ENCODE data around the gene ZNF688. TPM values are rescaled to one million over a fixed set of nuclear protein-coding genes. Genes with fewer than 3 reads are reported as not detected.
"Not testable (repeated sequence)": the region's sequence is repeated elsewhere in the genome, so short reads cannot be mapped to it uniquely, and the experiment has no call there.

ZNF688 gene
- total RNA-seq, 1 donor from 2014 or later: 10.0 TPM

DNA sequence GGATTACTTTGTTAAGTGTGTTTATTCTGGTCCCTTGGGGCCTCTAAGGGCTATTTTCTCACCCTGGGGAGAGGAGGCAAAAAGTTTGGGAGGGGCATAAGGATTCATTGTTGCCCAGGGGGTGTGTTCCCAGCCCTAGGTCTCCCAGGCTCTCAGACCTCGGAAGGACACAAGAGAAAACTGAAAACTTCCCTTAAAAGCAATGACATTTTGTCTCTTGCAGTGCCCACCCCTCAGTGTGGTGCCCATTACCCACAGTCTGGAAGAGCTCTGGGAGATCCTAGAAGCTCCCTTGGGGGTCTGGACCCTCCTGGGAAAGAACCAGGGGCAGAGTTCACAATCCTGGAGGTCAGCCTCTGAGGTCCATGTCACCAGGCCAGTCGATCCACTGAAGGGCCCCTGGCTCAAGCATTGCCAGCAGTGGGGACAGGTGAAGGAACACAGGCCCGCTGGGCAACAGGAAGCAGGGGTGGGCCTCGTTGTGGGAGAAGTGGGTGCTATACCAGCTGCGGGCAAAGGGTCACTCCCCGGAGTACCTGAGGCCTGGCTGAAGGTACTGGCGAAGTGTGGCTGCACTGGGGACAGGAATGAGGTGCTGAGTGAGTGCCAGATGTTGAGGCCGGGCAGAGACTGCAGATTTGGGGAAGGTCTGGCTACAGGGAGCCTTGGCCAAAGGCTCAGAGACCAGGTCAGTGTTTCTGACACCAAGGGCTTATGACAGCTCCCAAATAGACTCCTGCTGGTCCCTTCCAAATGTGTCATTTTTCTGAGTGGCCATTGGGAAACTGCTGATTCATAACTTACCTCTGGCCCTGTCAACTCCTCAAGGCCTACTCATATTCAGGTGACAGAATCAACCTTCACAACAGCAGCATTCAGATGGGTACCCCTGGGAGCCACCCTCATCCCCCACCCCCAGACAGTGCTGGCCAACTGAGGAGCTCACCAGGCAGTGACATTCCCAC lies 32.2 kb downstream of the ZNF688 start:
- intact Hi-C loops (cut with micrococcal nuclease): no loop called here
- peak; percentile 75 for DNase-seq
- ATAC-seq: peak; percentile 78

DNA sequence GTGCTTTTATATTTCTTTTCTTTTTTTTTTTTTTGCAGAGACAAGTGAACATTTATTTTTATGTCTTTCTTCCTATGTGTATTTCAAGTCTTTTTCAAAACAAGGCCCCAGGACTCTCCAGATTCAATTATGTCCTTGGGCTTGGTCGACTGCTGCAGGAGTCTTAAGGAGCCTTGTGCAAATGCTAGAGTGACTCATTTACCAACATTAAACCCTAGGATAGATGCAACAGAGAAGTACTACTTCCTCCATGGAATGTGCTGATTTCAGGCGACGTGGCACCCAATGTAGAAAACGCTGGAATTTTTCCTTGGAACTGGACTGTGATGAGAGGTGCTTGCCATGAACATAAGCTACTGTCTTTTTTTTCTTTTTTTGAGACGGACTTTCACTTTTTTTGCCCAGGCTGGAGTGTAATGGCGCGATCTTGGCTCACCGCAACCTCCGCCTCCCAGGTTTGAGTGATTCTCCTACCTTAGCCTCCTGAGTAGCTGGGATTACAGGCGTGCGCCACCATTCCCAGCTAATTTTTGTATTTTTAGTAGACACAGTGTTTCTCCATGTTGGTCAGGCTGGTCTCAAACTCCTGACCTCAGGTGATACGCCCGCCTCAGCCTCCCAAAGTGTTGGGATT lies 35.0 kb downstream of the ZNF688 start:
- intact Hi-C loops (cut with micrococcal nuclease); DNase-seq; ATAC-seq: not testable (repeated sequence)

DNA sequence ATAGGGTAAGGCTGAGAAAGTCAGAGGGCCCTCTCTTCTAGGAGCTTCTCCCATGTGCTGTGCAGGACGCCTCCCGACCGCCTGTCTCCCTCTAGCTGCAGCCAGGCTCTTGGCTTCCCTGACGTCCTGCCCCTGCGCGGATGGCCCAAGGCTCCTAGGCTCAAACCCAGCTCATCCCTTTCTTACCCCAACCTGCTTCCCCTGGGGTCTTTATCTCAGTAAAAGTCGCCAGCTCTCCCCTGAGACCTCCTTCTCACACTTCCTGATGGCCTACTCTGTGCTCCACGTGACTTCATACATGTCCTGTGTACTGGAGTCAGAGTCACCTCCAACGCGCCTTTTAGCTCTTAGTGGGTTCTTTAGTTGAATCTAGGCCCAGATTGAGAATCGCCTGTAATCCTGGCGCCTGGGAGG lies 35.7 kb downstream of the ZNF688 start:
- intact Hi-C loops (cut with micrococcal nuclease): no loop called here
- ATAC-seq: peak; percentile 57
- peak; percentile 77 for DNase-seq

DNA sequence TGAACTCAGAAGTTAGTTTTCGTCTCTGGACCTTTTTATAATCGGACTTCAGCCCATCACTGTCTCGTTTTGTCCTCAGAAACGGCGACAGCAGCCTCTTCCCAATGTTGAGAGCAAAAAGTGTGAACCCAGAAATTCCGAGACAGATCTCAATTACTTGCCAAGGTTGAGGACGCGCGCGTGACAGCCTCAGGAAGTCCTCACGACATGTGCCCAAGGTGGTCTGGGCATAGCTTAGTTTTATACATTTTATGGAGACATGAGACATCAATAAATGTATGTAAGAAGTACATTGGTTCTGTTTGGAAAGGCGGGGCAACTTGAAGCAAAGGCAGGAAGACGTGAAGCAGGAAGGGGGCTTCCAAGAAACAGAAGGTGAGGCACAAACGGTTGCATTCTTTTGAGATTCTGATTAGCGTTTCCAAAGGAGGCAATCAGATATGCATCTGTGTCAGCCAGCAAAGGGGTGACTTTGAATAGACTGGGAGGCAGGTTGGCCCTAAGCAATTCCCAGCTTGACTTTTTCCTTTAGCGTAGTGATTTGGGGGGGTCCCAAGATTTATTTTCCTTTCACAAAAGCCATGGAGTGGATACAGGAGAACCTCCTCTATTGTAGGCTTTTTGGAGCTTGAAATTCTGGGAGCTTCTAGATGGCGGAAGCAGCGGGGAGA lies 36.3 kb downstream of the ZNF688 start:
- DNase-seq: no peak
- ATAC-seq: peak; percentile 0
- intact Hi-C loops (cut with micrococcal nuclease): no loop called here

DNA sequence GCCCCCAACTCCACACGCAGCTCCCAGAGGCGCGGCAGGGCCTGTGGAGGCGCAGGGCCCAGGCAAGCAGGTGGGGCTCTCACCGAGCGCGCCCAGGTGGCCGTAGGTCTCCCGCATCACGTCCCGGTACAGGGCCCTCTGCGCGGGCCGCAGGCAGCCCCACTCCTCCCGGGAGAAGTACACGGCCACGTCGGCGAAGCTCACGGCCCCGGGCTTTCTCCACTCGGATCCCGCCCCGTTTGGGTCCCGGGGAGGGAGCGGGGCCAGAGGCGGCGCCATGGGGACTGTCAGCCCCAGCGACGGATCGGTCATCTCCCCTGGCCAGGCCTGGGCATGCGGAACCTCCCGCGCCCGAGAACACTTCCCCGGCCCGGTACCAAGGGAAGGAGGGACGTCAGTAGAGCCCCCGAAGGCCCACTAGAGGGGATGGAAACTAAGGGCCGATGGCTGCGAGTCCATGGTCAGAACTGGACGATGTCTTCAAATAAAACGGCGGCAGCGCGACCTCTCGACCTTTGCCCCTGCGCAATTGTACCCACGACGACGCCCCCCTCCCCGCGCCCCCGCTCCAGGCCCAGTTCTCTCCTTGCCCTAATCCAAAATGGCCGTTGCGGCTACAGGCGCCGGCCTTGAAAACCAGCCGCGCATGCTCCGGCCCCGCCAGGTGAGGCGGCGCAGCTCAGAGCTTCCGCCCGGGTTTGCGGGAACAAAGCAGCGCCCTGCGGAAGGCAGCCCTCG lies 37.0 kb downstream of the ZNF688 start, which contains the start of gene ZNF747:
Gene ZNF747 (minus strand): TSS at position 491 of the 738 bp plus-strand sequence. CDS start 179 bp downstream, at position 312.
- ATAC-seq: peak; percentile 88
- intact Hi-C loops (cut with micrococcal nuclease): no loop called here
- peak; percentile 96 for DNase-seq

DNA sequence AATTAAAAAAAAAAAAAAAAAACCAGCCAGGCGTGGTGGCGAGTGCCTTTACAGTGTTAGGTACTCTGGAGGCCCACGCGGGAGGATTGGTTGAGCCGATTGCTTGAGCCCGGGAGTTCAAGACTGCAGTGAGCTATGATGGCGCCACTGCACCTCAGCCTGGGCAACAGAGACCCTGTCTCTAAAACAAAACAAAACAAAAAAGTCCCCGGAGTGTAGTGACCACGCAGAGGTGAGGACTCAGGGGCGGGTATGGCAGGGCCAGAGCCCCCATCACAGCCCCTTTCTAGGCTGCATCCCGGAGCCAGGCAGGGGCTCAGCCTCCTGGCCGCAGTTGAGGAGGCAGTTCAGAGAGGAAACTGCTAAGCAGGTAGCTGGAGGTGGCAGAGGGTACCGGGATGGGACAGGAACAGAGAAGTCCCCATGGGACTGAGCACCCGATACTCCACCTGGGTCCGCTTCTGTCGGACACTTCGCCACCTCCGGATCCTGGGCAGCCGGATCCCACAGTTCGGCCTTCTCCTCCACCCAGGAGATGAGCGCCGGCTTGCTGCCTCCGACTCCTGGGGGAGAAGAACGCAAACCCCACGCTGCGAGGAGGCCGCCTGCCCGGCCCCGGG lies 37.7 kb downstream of the ZNF688 start:
- peak; percentile 2 for ATAC-seq
- DNase-seq: no peak
- intact Hi-C loops (cut with micrococcal nuclease): no loop called here

DNA sequence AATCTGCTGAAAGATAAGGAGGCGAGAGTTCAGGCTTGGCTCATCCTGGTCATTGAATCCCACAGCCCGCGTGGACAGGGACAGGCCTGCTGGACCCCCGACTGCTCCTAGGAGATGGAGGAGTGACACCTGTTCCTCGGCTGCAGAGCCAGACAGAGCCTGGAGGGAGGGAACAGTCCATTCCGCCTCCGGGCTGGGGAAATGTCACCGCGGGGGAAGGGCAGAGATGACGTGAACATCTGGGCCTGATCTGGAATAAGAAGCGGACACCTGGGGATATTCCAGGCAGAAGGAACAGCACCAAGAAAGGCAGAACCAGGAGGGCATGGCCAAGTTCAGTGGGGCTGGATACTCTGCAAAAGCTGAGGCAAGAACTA lies 38.4 kb downstream of the ZNF688 start:
- no peak for ATAC-seq
- DNase-seq: no peak
- intact Hi-C loops (cut with micrococcal nuclease): no loop called here

DNA sequence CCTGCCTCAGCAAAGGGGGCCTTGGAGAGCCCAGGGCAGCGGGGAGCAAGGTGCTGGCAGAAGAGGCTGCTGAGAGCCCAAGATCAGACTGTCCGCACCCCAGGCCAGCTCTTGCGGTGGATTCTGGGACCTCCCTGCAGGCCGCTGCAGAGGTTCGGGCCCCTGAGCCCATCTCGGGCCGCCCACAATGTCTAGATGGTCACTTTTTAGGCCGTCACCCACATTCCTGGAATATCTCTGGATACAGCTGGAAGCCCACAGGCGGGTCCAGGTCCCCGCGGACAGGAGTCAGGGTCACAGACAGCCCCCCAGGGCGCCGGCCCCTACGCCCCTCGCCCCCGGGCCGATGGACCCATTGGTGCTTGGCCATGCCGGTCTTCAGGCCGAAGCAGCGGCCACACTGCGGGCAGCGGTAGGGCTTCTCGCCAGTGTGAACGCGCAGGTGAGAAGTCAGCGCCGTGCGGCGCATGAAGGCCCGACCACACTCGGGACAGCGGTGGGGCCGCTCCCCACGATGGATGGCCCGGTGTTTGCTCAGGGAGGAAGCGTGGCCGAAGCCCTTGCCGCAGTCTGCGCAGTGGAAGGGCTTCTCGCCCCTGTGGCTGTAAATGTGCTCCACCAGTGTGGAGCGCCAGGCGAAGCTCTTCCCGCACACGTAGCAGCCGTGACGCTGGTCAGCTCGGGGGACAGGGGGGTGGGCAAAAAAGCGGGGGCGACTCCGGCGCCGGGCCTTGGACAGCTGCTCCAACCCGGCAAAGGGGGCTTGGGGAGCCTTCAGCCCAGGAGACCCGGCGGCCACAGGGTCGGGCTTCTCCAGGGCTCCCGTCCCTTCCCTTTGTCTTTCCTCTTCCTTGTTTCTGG lies 39.0 kb downstream of the ZNF688 start:
- intact Hi-C loops (cut with micrococcal nuclease): no loop called here
- ATAC-seq (no peak), DNase-seq (no peak)

DNA sequence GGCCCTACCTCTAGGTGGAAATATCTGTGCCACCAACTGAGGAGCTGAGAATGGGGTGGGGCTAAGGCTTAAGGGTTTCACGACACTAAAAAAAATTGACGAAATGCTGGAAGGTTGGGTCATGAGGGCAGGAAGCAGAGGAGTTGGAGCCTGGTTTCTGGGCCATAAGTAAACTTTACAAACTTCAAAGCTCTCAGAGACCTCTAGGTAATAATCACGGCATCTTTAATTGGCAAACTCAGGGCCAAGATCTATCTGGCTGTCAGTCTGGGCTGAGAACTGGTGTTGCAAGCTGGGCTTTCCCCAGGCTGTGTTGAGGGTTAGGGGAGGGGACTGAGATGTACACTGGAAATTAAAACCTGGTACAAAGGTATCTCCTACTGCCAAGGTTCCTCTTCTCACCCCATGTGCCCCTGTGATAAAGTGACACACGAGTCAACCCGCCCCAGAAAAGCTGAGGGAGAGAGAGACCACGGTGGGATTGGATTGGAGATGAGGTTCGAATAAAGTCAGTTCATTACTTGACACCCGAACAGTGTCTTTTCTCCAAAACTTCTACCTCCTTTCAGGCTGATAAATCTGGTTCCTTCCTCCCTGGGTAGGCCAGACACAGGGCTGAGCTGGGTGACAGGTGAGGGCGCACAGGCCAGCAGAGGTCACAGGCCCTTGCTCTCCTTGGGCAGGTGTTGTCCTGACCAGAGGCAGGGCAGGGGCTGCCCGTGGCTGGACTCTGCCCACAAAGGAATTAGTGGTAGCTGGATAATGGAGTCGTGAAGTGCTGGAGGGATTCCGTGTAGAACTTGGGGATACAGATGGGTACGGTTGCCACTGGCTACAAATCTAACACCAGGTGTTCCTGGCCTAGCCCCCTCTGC lies 41.1 kb downstream of the ZNF688 start:
- intact Hi-C loops (cut with micrococcal nuclease): no loop called here
- ATAC-seq: no peak
- DNase-seq: no peak

DNA sequence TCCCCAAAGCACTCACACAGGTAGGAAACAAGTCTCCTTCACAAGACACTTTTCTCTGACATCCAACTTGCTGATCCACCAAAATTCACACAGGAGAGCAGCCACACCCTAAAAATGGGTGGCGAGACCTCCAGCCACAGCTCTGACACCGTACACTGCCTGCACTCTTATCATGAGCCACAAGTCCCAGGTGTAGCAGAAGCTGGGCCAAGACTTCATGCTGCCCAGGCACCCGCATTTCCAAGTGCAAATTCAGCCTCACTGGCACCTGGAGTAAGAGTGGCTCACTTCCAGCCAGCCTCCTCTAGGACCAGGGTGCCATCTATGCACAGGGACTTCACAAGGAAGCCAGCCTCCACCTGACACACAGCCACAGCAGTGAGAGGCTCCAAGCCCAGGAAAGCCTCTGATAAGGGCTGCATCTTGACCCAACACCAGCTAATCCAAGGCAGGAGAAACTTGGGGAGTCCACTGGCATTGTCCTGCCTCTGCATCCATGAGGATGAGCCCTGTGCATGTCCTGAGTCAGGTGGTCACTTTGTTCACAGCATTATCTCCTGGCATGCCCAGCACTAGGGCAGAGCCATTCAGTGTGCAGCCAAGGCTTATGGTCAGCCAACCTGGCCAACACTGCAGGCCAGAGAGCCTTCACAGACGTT lies 42.6 kb downstream of the ZNF688 start:
- intact Hi-C loops (cut with micrococcal nuclease): no loop called here

DNA sequence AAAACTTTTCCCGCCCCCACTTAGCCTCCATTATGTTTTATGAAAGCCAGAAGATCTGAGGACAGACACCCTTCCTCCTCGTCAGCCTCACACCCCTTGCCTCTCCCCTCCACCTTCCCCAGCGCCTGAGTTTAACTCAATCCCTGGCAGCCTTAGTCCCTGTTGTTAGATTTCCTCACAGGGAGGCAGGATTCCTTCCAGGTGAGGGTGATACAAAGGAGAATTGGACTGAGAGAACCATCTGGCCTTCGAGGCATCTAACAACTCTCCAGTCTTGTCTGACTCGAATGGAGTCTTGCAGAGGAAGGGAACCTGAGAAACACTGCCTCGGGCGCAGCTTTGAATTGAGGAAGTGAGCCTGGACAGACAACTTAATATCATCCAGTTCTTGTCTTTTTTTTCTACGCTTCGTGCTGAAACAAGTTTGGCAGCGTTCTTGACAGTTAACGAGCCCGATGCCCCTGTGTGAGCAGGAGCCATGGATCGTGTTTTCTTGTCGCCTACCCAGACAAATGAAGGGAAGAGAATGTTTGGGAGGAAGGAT lies 43.8 kb downstream of the ZNF688 start:
- no peak for DNase-seq
- intact Hi-C loops (cut with micrococcal nuclease): no loop called here
- ATAC-seq: no peak

More for the DNA sequence above, 42.6 kb downstream of the ZNF688 start:
- no peak for DNase-seq
- no peak for ATAC-seq

DNA sequence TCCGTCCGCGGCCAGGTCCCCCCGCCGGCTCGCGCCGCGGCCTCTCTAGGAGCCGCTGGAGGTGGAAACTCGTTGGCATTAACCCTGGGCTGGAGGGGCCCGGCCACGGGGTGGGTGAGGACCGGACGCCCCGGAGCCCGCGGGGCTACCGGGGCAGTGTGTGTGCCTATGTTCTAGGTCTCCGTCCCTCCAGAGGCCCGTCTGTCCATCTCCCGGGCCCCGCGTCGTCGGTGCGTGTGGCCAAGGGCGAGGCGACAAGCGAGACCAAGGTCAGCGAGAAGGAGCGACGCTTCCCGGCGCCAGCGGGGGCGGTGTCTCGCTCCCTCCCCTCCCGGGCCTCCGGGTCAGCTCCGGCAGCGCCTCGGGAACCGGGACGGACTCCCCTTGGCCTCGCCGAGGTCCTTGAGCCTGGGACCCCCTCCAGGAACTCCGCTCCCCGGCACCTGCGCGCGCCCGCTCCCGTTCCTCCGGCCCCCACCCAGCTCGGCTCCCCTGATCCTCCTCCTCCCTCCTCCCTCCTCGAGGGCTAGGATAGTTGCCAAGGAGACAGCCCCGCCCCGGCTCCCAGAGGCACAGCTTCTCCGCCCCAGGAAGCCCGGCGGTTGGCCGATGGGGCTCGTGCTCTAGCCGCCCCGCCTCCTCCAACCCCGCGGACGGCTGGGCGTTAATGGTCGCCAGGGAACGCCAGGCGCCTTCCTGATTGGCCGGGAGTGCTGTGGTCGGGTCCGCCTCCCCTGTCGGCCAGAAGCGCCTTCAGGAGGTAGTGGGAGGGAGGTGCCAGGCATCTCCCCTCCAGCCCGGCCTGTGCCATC lies 44.5 kb downstream of the ZNF688 start:
- intact Hi-C loops (cut with micrococcal nuclease): no loop called here
- peak; percentile 99 for DNase-seq
- ATAC-seq: peak; percentile 93

DNA sequence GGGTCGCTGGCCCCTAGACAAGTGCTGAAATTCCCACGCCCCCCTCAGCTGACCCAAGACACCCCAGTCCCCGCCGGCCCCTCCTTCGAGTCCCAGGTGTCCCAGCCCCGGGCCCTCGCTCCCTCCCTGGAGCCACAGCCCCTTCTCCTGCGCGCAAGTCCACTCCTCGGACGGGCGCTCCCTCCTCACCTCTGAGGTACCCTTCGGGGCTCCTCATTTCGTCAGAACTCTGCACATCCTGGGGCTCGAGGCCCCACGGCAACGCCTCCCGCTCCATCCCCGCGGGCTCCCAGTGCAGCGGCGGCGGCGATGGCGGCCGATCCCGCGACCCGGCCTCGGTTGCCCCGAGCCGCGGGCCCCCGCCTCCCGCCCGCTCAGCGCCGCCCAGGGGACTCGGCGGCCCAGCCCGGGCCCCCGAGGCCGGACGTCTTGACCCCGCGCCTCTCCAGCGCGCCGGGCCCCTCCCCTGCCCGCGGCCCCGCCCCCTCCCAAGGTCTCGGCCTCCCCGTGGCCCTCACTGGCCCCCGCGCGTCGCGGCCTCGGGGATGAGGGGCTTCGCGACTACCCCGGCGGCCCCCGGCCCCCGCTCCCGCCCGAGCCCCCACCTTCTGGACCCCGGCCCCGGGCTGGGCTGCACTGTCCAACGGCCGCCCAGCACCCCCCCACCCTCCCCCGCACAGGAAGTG lies 45.2 kb downstream of the ZNF688 start, which contains the start of gene ZNF768:
Gene ZNF768 (minus strand): TSS at position 430 of the 686 bp plus-strand sequence. CDS start 153 bp downstream, at position 277.
- ATAC-seq (peak; percentile 64), DNase-seq (peak; percentile 84)
- intact Hi-C loops (cut with micrococcal nuclease): no loop called here

DNA sequence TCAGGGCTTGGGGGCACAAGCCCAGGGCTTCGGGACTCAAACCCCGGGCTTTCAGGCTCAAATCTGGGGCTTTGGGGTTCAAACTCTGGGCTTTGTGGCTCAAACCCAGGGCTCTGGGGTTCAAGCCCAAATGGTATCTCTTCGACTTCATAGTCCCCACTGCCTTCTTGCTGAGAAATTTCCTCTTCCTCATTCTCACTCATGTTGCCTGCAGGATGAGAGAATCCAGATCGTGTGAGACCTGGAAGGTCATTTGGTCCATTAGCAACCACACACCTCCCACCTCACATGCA lies 45.7 kb downstream of the ZNF688 start:
- intact Hi-C loops (cut with micrococcal nuclease): no loop called here
- ATAC-seq (no peak), DNase-seq (no peak)

All from left ventricle myocardium superior (tissue), 1 donor.